ENCODE data around the gene SDHAF1.

DNA sequence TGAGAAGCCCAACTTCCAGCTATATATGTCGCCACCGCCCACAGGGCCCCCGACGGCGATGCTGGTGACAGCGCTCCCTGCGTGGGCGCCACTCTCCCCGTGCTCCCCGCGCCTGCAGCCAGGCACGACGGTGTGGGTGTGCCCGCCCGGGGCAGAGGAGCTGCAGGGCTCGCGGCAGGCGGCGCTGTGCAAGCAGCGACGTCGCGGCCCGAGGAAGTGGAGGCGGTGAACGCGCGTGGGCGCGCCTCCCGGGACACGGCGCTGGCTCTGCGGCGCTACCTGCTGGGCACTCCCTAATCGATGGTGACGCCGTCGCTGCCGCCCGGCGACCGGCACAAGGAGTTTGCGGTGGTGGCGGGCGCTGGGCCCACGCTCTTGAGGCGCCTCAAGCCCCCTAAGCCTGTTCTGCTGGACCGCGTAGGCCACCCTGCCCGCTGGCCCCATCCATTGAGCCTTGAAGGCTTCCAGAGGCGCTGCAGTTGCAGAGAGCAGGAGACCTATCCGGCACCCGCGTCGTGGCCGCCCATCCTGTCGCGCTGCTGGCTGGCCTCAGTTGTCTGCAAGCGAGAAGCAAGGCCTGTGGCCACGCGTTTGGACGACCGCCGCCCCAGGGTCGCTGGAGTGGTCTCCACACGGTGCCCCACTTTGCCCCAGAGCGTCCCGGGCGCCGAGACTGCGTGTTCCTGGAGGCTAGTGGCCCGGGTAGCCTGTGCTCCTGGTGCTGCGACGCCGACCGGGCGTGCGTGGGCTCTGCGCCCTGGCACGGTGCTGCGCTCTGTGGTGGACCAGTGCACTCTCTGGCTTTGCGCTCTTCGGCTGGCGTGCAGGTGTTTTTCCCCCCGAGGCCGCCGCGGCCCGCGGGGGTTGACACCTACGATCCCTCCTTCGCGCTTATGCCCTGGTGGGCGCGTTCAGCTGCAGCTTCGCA, 35.7 kb upstream of the SDHAF1 start:
- TF ChIP-seq, protein P1, sequence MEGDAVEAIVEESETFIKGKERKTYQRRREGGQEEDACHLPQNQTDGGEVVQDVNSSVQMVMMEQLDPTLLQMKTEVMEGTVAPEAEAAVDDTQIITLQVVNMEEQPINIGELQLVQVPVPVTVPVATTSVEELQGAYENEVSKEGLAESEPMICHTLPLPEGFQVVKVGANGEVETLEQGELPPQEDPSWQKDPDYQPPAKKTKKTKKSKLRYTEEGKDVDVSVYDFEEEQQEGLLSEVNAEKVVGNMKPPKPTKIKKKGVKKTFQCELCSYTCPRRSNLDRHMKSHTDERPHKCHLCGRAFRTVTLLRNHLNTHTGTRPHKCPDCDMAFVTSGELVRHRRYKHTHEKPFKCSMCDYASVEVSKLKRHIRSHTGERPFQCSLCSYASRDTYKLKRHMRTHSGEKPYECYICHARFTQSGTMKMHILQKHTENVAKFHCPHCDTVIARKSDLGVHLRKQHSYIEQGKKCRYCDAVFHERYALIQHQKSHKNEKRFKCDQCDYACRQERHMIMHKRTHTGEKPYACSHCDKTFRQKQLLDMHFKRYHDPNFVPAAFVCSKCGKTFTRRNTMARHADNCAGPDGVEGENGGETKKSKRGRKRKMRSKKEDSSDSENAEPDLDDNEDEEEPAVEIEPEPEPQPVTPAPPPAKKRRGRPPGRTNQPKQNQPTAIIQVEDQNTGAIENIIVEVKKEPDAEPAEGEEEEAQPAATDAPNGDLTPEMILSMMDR (conservative IDR thresholded peaks at IDR 0.05) = no peak
- TF ChIP-seq EZH2 (IDR thresholded peaks at IDR 0.05; ENCODE audit: low read depth) = no peak
